ENCODE results near the gene DNAJB2. TPM values are rescaled to one million over a fixed set of nuclear protein-coding genes. Genes with fewer than 3 reads are reported as not detected.

The DNAJB2 gene
- polyA plus RNA-seq, 2 of the 4 experiments (the other 2 are of a cell fraction): 31.0 to 53.7 TPM

DNA sequence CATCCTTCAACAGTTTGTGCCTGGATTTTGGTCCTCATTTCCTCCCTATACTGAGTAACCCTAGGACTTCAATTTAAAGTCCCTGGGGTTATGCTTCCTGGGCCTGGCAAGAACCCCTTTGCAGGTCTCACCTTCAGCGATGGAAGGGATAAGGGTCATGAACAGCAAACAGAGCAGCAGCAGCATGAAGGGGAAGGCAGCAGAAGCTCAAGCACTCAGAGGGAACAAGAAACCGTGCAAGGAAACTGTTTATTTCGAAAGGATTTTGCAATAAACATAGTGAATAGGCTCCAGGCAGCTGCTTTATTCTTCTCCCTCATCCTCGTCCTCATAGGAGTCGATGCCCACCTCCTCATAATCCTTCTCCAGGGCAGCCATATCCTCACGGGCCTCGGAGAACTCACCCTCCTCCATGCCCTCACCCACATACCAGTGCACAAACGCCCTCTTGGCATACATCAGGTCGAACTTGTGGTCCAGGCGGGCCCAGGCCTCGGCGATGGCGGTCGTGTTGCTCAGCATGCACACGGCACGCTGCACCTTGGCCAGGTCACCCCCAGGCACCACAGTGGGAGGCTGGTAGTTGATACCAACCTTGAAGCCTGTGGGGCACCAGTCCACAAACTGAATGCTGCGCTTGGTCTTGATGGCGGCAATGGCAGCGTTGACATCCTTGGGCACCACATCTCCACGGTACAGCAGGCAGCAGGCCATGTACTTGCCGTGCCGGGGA is 29.0 kb upstream of the DNAJB2 start:
- Histone ChIP-seq H3K27ac (peak overlapping the region; percentile 90), H3K9me3 (no peaks in the 10 kb centered on the region), H3K4me3 (peak overlapping the region; percentile 25; the same call in 2 of the 3 replicates), H3K4me1 (peaks cover 67% of the 10 kb centered on the region), H3K4me2 (peak overlapping the region; percentile 96)
- ChIA-PET POLR2A (interaction anchor here (1.2 to 3.1 kb wide), 7 partner anchors 20 to 45 kb away, joined by 5 to 34 read pairs (median 19); partner anchors contain the start of genes ABCB6, ANKZF1, ATG9A and DNAJB2), CTCF (interaction anchor here (0.7 to 12.6 kb wide), 6 partner anchors 8 to 79 kb away, joined by 3 to 241 read pairs (median 4); partner anchors contain the start of genes CNPPD1 and DNAJB2)
- FAIRE-seq (no peak), DNase-seq (ENCODE audit: low read depth in 1 of 2, low spot score in 1 of 2) (no peak), ATAC-seq (no peak)
- 64% methylated on average over 19 of the region's 22 CpGs for WGBS (ENCODE audit: missing lambda C conversion rate)
- no peak for TF ChIP-seq MAZ (IDR thresholded peaks at IDR 0.05; ENCODE audit: borderline replicate concordance, low read depth, low read length)
- TF ChIP-seq GATA3 (IDR thresholded peaks at IDR 0.05; ENCODE audit: borderline replicate concordance): 0 out of 2 replicates have a peak, but pooled peaks have one; percentile 11
- no peak for TF ChIP-seq NFE2L2 (conservative IDR thresholded peaks at IDR 0.05; ENCODE audit: low read length)
- TF ChIP-seq RFX5 (IDR thresholded peaks at IDR 0.05): no peak
- no peak for TF ChIP-seq ZFP36 (IDR thresholded peaks at IDR 0.05; ENCODE audit: borderline replicate concordance, partially characterized antibody)

DNA sequence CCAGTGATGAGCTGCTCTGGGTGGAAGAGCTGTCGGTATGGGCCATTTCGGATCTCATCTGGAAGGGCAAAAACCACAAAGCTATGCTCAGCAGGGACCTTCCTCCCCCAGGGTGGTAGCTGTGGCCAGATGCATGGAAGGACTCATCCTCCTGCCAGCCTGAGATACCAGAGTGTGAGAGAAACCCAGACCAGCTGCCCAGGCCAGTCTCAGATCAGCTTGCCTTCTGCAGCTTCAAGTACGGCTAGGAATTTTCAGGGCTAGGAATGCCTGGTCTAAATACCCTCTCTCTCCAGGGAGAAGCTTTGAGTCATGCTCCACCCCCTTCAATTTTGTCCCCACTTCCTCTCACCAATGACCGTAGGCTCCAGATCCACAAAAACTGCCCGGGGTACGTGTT is 27.5 kb upstream of the DNAJB2 start:
- DNase-seq (ENCODE audit: low read depth in 1 of 2, low spot score in 1 of 2): no peak
- Histone ChIP-seq H3K4me2 (peak overlapping the region; percentile 96), H3K9me3 (no peaks in the 10 kb centered on the region), H3K4me3 (peak overlapping the region; percentile 71), H3K4me1 (peaks cover 61% of the 10 kb centered on the region), H3K27ac (peak overlapping the region; percentile 90; a peak in 5 of 6 replicates)
- ChIA-PET CTCF (interaction anchor here (0.6 to 12.6 kb wide), 6 partner anchors 22 to 81 kb away, joined by 3 to 241 read pairs (median 4); partner anchors contain the start of genes ANKZF1, ATG9A, CNPPD1 and DNAJB2), POLR2A (interaction anchor here (1.3 to 4.5 kb wide), 4 partner anchors 22 to 43 kb away, joined by 4 to 65 read pairs (median 14); partner anchors contain the start of genes ANKZF1, ATG9A and DNAJB2)
- 78% methylated on average over 6 of the region's 6 CpGs for WGBS (ENCODE audit: missing lambda C conversion rate)
- TF ChIP-seq HOXB13 (CRISPR knock-in tag; IDR thresholded peaks at IDR 0.05; ENCODE audit: low read depth) (no peak), KDM5A (IDR thresholded peaks at IDR 0.05) (no peak), NFE2L2 (conservative IDR thresholded peaks at IDR 0.05; ENCODE audit: low read length) (no peak), EP300 (IDR thresholded peaks at IDR 0.05) (no peak)
- no peak for FAIRE-seq
- no peak for ATAC-seq

DNA sequence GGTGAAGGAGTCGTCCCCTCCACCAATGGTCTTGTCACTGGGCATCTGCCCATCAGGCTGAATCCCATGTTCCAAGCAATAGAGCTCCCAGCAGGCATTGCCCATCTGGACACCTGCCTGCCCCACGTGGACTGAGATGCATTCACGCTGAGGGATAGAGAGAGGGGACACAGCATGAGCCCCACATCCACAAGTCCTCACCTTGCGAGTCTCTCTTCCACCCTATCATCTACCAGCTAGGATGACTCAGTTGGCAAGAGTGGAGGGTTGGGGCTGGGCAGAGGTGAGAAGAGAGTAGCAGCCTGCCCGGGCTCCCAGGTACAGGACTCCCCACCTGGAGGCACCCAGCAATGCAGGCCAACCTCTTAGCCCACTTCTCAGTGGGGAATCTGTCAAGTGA is 27.1 kb upstream of the DNAJB2 start:
- FAIRE-seq (no peak), ATAC-seq (no peak), DNase-seq (ENCODE audit: low read depth in 1 of 2, low spot score in 1 of 2) (no peak)
- Histone ChIP-seq H3K27ac (peak overlapping the region; percentile 90), H3K9me3 (no peaks in the 10 kb centered on the region), H3K4me3 (peak overlapping the region; percentile 71), H3K4me2 (peak overlapping the region; percentile 96), H3K4me1 (peaks cover 56% of the 10 kb centered on the region)
- ChIA-PET POLR2A (interaction anchor here (0.5 to 4.5 kb wide), 7 partner anchors 22 to 60 kb away, joined by 4 to 65 read pairs (median 6); partner anchors contain the start of genes ANKZF1, ATG9A and DNAJB2), CTCF (interaction anchor here (0.6 to 12.6 kb wide), 10 partner anchors 13 to 278 kb away, joined by 3 to 241 read pairs (median 4); partner anchors contain the start of genes ANKZF1, ATG9A, CNPPD1 and DNAJB2)
- TF ChIP-seq KDM1A (IDR thresholded peaks at IDR 0.05; ENCODE audit: low read depth) (no peak), ATOH8 (CRISPR knock-in tag; IDR thresholded peaks at IDR 0.05; ENCODE audit: low read depth) (no peak), CBX8 (IDR thresholded peaks at IDR 0.05) (no peak), EP300 (IDR thresholded peaks at IDR 0.05) (no peak), ZNF302 (CRISPR knock-in tag; IDR thresholded peaks at IDR 0.05) (no peak), EHF (CRISPR knock-in tag; IDR thresholded peaks at IDR 0.05) (no peak), HOXB13 (CRISPR knock-in tag; IDR thresholded peaks at IDR 0.05; ENCODE audit: low read depth) (no peak), NPAS2 (CRISPR knock-in tag; IDR thresholded peaks at IDR 0.05; ENCODE audit: borderline replicate concordance) (no peak), CBX2 (IDR thresholded peaks at IDR 0.05; ENCODE audit: borderline replicate concordance, low read depth) (no peak), JUNB (IDR thresholded peaks at IDR 0.05) (no peak), PBX3 (IDR thresholded peaks at IDR 0.05) (no peak), RFX5 (IDR thresholded peaks at IDR 0.05) (no peak), HMGXB4 (CRISPR knock-in tag; IDR thresholded peaks at IDR 0.05; ENCODE audit: borderline replicate concordance) (no peak), MYC (IDR thresholded peaks at IDR 0.05; ENCODE audit: borderline replicate concordance, low read length) (no peak), NR3C1 (IDR thresholded peaks at IDR 0.05) (no peak), HES2 (IDR thresholded peaks at IDR 0.05) (no peak), FOSL2 (IDR thresholded peaks at IDR 0.05) (no peak), FOSL2 (CRISPR knock-in tag; IDR thresholded peaks at IDR 0.05) (no peak; the same call in 1 of the 2 replicates), SMC3 (IDR thresholded peaks at IDR 0.05) (no peak)
- TF ChIP-seq, protein P1, sequence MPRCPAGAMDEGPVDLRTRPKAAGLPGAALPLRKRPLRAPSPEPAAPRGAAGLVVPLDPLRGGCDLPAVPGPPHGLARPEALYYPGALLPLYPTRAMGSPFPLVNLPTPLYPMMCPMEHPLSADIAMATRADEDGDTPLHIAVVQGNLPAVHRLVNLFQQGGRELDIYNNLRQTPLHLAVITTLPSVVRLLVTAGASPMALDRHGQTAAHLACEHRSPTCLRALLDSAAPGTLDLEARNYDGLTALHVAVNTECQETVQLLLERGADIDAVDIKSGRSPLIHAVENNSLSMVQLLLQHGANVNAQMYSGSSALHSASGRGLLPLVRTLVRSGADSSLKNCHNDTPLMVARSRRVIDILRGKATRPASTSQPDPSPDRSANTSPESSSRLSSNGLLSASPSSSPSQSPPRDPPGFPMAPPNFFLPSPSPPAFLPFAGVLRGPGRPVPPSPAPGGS (IDR thresholded peaks at IDR 0.05): no peak
- WGBS (ENCODE audit: missing lambda C conversion rate): 46% methylated on average over 4 of the region's 5 CpGs

Measured in A549 (cell line).